Parathyroid adenoma (tissue), 2 donors: ENCODE results near the gene PTGR3.

ENCODE experiments used
- H2AFZ ChIP-seq: fragments of 300-600 bp; sonication (generic); one replicate; pipeline ENCODE4 v1.7.0; 2017; ENCODE audit warnings: antibody characterized with exemption, mild to moderate bottlenecking
- H3K27ac ChIP-seq: fragments of 300-600 bp; sonication (generic); one replicate; pipeline ENCODE4 v1.7.0; 2017
- H3K27me3 ChIP-seq: fragments of 300-600 bp; sonication (generic); one replicate; pipeline ENCODE4 v1.7.0; 2017; ENCODE audit warnings: low read length; ENCODE audit not compliant: control insufficient read depth, insufficient read depth
- H3K36me3 ChIP-seq: fragments of 300-600 bp; sonication (generic); one replicate; pipeline ENCODE4 v1.7.0; 2017; ENCODE audit warnings: low read length; ENCODE audit not compliant: control insufficient read depth, insufficient read depth
- H3K4me1 ChIP-seq: fragments of 300-600 bp; sonication (generic); one replicate; pipeline ENCODE4 v1.7.0; 2017; ENCODE audit warnings: control low read depth
- H3K4me2 ChIP-seq: fragments of 300-600 bp; sonication (generic); one replicate; pipeline ENCODE4 v1.7.0; 2017; ENCODE audit warnings: low read length
- H3K4me3 ChIP-seq: fragments of 300-600 bp; sonication (generic); one replicate; pipeline ENCODE4 v1.7.0; 2017; ENCODE audit warnings: low read depth, low read length
- H3K79me2 ChIP-seq: fragments of 300-600 bp; sonication (generic); one replicate; pipeline ENCODE4 v1.7.0; 2017; ENCODE audit warnings: control low read depth
- H3K9ac ChIP-seq: fragments of 300-600 bp; sonication (generic); one replicate; pipeline ENCODE4 v1.7.0; 2017; ENCODE audit warnings: mild to moderate bottlenecking
- H3K9me3 ChIP-seq: fragments of 300-600 bp; sonication (generic); one replicate; pipeline ENCODE4 v1.7.0; 2017; ENCODE audit warnings: low read length; ENCODE audit not compliant: control insufficient read depth
- CTCF ChIP-seq: fragments of 300-600 bp; sonication (generic); IDR thresholded peaks from one replicate; pipeline ENCODE4 v1.7.0; 2017; ENCODE audit warnings: antibody characterized with exemption, mild to moderate bottlenecking
- donor health status: primary hyperparathyroidism.

PTGR3 gene

DNA sequence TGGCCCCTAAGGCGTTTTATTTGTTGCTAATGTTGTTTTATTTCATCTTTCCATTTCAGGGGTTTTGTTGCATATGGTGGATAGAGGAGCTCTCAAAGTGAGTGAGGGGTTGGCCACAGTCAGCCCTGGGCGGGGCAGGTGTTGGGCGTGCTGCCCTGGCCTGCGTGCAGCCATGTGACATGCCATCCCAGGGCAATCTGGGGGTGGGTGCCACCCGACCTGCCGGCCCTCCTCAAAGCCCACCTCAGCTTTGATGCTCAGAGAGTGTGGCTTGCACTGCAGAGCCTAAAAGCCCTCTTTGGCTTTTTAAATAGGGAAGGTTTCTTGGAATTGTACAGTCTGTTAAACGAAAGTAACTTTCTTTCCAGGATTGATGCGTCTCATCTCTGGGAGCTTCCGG lies 20.0 kb upstream of the PTGR3 start:
- Histone ChIP-seq H3K9ac (no peak overlapping the region), H3K79me2 (peaks cover 52% of the 10 kb centered on the region), H3K27me3 (no peaks in the 10 kb centered on the region), H3K4me2 (no peak overlapping the region), H3K36me3 (no peaks in the 10 kb centered on the region), H3K27ac (no peak overlapping the region), H3K9me3 (no peaks in the 10 kb centered on the region), H2AFZ (no peak overlapping the region), H3K4me1 (peaks cover 3% of the 10 kb centered on the region), H3K4me3 (no peak overlapping the region)
- no peak for TF ChIP-seq CTCF

DNA sequence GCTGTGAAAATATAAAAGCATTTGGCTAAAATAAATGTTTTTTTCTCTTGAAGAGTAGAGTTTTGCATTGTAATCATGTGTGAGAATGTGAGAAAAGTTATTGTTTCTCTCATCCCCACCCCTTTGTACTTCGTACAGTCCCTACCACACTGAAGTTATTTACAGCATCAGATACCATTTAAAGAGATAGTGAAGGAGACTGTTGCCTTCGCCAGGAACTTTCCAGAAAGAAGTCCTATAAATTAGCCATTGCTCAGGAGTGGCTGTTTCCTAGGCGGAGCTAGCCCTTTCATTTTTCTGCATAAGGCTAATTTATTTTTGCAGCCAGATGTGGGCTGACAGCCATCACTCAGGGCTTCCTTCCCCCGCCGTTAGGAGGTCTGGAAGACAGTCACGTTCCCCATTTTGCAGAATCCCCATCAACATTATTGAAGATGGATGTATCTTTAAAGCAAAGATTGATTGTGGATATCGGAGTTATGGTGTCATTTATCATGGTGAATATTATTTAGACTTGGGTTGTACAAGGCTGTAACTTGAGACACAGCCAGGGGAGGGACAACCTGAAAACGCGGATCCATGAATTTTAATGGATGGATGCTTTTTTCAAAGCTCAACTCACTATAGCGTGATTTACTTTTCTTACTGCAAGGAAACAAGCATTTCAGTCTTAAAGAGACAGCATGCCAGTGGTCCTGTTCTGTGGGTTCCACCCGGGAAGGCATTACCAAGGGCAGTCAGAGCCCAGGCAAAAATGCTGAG lies 18.8 kb upstream of the PTGR3 start:
- no peaks in the 10 kb centered on the region for H3K27me3 ChIP-seq
- H3K9me3 ChIP-seq, result no peaks in the 10 kb centered on the region
- no peak overlapping the region for H3K4me2 ChIP-seq
- peaks cover 49% of the 10 kb centered on the region for H3K79me2 ChIP-seq
- H3K9ac ChIP-seq, result no peak overlapping the region
- peaks cover 3% of the 10 kb centered on the region for H3K4me1 ChIP-seq
- H3K36me3 ChIP-seq, result no peaks in the 10 kb centered on the region
- H3K27ac ChIP-seq, result no peak overlapping the region
- no peak for TF ChIP-seq CTCF
- H2AFZ ChIP-seq, result no peak overlapping the region
- H3K4me3 ChIP-seq, result no peak overlapping the region

DNA sequence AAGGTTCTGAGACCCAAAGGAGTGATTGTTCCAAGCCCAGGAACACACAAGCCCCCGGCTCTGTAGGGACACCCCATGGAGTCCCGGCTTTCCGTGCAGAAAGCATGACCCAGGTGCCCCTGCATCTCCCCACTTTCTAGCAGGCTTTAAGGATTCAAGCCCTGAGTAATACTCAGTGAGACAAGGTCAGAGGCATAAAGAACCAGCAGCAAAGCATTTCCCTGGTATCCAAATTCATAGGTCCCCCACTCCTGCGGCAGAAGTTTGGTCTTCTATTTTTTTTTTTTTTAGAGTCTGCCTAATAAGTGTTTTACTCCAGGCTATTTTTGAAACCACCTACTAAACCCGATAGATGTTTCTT lies 18.0 kb upstream of the PTGR3 start:
- peaks cover 46% of the 10 kb centered on the region for H3K79me2 ChIP-seq
- H3K27me3 ChIP-seq, result no peaks in the 10 kb centered on the region
- no peak overlapping the region for H3K4me3 ChIP-seq
- no peak overlapping the region for H3K27ac ChIP-seq
- no peaks in the 10 kb centered on the region for H3K36me3 ChIP-seq
- peaks cover 3% of the 10 kb centered on the region for H3K4me1 ChIP-seq
- H3K4me2 ChIP-seq, result no peak overlapping the region
- no peaks in the 10 kb centered on the region for H3K9me3 ChIP-seq
- TF ChIP-seq CTCF, result no peak
- no peak overlapping the region for H3K9ac ChIP-seq
- no peak overlapping the region for H2AFZ ChIP-seq

DNA sequence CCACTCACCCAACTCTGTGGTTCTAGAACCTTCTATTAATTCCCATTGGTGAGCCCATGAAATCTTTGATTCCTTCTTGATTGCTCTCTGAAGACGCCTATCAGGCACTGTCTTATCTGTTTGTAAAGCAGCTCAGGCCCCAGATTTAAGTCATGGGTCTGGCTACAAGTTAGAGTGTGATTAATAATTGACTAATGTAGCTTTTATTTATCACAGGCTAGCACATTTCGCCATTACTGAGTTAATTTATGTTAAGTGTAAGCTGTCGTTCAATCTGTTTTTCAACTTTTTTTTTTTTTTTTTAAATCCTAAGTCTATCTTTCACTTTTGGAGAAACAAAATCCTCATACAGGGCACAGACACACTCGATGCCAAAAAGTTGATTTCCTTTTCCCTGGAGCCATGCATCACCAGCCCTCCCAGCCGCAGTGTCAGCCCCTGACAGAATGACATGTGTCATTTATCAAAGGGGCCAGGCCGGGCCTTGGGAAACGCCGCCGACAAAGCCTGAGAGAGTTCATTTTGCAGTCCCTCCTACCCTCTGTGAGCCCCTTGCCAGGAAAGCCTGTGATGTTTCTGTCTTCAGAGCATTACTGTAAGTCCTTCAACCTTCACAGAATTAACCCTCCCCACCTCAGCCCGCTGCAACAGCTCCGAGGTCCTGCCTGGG lies 17.5 kb upstream of the PTGR3 start:
- Histone ChIP-seq H3K27me3 (no peaks in the 10 kb centered on the region), H3K4me3 (no peak overlapping the region), H3K79me2 (peaks cover 41% of the 10 kb centered on the region), H3K4me1 (peaks cover 3% of the 10 kb centered on the region), H2AFZ (no peak overlapping the region), H3K4me2 (no peak overlapping the region), H3K36me3 (no peaks in the 10 kb centered on the region), H3K9me3 (no peaks in the 10 kb centered on the region), H3K9ac (no peak overlapping the region), H3K27ac (no peak overlapping the region)
- no peak for TF ChIP-seq CTCF
